GM13977 (cell line): ENCODE results near the gene P2RX1.
"Not testable (repeated sequence)": the region's sequence is repeated elsewhere in the genome, so short reads cannot be mapped to it uniquely, and the experiment has no call there.

ENCODE experiments used
- DNase-seq: peaks from one replicate; pipeline ENCODE4 v3.0.0; 2012; ENCODE audit warnings: low spot score
- CTCF ChIP-seq: IDR thresholded peaks from 2 replicates; pipeline ENCODE4 v1.5.1; 2012; ENCODE audit warnings: mild to moderate bottlenecking, control low read depth; ENCODE audit not compliant: insufficient read depth; ENCODE audit errors: extremely low read depth, missing control alignments
- in situ Hi-C: fragments of 300-500 bp; cut with MboI; formaldehyde crosslinking; loops from one replicate; pipeline ENCODE4 v1.12.0; 2022; ENCODE audit warnings: low sequenced_read_pairs, low pct_unique_long_range_greater_than_20kb, mixed read lengths, inconsistent platforms; ENCODE audit not compliant: unreplicated experiment

Gene P2RX1

GRCh38 chr17:3952186-3952585, 35.9 kb upstream of the P2RX1 start:
- no peak for TF ChIP-seq CTCF
- no peak for DNase-seq
- in situ Hi-C loops: no loop called here

GRCh38 chr17:3951420-3951819, 35.2 kb upstream of the P2RX1 start:
- in situ Hi-C loops: no loop called here
- TF ChIP-seq CTCF: no peak
- no peak for DNase-seq

- DNase-seq: no peak
- no peak for TF ChIP-seq CTCF
- in situ Hi-C loops: no loop called here
Measured at GRCh38 chr17:3951003-3951402, 34.7 kb upstream of the P2RX1 start.

- TF ChIP-seq CTCF: no peak
- DNase-seq: no peak
- in situ Hi-C loops: no loop called here
Measured at GRCh38 chr17:3950584-3950983, 34.3 kb upstream of the P2RX1 start.

GRCh38 chr17:3949418-3949817, 33.2 kb upstream of the P2RX1 start:
- in situ Hi-C loops: no loop called here
- TF ChIP-seq CTCF: no peak
- no peak for DNase-seq

- in situ Hi-C loops, DNase-seq: not testable (repeated sequence)
Measured at GRCh38 chr17:3948551-3948950, 32.3 kb upstream of the P2RX1 start.

GRCh38 chr17:3947318-3947810, 31.1 kb upstream of the P2RX1 start:
- no peak for TF ChIP-seq CTCF
- in situ Hi-C loops: no loop called here
- no peak for DNase-seq
